GM21825 (cell line): ENCODE results near the gene DNAJB11.
A peak's percentile ranks its signal among the peaks of the same experiment; 100 is the strongest.
"Not testable (repeated sequence)": the region's sequence is repeated elsewhere in the genome, so short reads cannot be mapped to it uniquely, and the experiment has no call there.

Experiments used
- ATAC-seq: cut with Tn5 transposase; IDR thresholded peaks from one replicate; pipeline ENCODE4 v1.9.1; 2021; ENCODE audit warnings: mild to moderate bottlenecking, moderate library complexity; ENCODE audit not compliant: unreplicated experiment

The DNAJB11 gene

GRCh38 chr3:186570096-186570940, at the start of gene DNAJB11:
Gene DNAJB11 (plus strand): TSS chr3:186570720. CDS start chr3:186570898, 178 bp downstream.
- peak; percentile 85 for ATAC-seq

- ATAC-seq, result peak; percentile 64
These were observed 49.3 kb upstream of the DNAJB11 start for GRCh38 chr3:186520957-186521842.

- no peak for ATAC-seq
These were observed 47.5 kb upstream of the DNAJB11 start for GRCh38 chr3:186523022-186523421.

DNA sequence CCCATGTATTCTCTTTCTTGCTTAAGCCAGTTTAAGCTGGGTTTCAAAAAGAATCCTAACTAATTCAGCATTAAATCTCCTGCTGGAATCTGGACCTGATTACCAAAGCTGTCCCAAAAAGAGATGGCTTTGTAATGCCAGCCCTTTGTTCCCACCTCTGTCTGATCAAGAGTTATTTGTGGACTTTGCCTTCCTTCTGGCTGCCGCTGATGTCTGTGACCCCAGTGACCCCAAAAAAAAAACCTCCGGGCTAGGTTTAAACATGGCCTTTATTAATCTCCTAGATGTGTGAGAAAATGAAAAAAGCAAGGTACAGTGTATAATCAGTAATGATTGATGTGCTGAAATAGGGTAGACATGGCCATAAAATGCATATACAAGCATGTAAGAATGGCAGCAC, 47.1 kb upstream of the DNAJB11 start:
- no peak for ATAC-seq

DNA sequence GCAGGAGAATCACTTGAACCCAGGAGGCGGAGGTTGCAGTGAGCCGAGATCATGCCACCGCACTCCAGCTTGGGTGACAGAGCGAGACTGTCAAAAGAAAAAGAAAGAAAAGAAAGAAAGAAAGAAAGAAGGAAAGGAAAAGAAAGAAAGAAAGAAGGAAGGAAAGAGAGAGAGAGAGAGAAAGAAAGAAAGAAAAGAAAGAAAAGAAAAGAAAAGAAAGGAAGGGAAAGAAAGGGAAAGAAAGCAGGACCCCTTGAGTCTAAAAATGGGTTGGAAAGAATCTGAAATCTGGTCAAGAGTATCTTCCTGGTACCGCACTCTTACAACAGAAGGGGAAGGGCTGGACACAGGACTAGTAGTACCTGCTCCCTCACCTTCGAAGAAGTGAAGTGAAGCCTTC, 45.9 kb upstream of the DNAJB11 start:
- no peak for ATAC-seq

DNA sequence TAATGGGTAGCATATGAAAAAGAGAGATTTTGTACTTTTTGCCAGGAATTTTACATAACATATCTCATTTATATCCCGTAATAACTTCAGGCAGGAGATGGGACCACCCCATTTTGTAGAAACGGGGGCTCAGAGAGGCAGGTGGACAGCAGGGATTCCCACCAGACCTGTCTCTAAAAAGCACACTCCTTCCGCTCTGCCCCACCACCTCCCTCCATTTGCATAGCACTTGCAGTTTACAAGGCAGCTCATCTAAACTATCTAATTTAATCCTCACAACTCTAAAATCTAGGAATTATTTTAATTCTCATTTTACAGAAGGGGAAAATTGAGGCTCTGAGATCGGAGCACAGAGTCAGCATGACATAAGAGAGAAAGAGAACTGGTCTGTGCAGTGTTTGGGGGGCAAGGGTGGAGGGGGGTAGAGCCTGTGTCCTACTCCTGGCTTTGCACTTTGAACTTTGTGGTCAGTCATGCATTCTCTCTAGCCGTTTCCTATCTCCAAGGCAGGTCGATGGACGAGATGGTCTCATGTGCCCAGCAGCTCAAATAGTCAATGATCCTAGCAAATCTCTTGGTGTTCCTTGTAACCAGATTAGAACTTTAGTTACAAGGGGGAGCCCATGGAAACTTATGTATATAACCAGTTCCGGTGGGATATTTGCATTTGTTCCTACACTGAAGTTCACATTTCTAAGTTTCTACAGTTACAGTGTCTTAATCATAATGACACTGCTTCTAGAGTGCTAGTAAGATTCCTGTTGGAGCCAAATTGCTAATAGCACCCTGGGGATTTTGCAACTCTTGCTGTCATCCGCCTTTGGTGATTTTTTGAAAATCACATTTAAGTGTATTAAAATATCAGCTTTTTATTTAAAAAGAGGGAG, 44.9 kb upstream of the DNAJB11 start:
- ATAC-seq, result no peak

DNA sequence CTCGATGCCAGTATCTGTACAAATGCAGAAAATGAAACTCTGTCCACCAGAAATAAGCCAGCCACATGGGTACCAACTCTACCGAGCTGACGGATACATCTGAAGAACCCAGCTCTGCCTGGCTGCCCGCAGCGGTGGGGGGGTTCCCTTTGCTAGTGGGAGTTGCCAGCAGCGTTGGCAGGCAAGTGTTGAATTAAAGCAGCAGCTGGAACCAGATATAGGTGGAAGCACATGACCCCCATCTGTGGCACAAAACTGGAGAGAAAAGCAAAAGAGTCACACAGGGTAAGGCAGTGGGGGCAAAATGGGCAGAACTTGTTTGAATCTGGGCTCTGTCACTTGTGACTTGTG, 44.3 kb upstream of the DNAJB11 start:
- no peak for ATAC-seq

- ATAC-seq, result no peak
These were observed 41.1 kb upstream of the DNAJB11 start for GRCh38 chr3:186529201-186529999.

DNA sequence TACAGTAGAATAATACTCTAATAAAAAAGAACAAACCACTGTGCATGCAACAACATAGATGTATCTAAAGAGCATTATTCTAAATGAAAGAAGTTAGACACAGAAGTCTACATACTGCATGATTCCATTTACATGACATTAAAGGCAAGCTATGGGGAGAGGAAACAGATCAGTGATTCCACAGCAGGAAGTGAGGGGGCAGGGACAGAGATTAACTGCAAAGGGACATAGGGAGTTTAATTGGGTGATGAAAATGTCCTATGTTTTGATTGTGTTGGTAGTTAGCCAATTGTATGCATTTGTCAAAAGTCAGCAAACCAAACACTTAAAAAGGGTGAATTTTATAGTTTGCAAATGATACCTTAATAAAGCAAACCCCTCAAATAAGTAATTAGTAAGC, 40.1 kb upstream of the DNAJB11 start:
- ATAC-seq, result no peak

DNA sequence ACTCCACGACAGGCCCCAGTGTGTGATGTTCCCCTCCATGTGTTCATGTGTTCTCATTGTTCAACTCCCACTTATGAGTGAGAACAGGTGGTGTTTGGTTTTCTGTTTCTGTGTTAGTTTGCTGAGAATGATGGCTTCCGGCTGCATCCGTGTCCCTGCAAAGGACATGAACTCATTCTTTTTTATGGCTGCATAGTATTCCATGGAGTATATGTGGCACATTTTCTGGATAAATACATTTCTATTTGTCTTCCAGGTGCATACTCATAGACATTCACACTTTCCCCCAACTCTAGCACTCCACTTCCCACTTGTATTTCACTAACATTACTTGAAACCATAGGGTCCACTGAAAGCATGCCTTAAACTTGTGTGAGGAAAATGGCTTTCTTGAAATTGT, 38.8 kb upstream of the DNAJB11 start:
- not testable (repeated sequence) for ATAC-seq

- ATAC-seq, result peak; percentile 54
These were observed 37.9 kb upstream of the DNAJB11 start for GRCh38 chr3:186532598-186533072.

GRCh38 chr3:186534113-186534669, 36.3 kb upstream of the DNAJB11 start:
- ATAC-seq, result peak; percentile 69

DNA sequence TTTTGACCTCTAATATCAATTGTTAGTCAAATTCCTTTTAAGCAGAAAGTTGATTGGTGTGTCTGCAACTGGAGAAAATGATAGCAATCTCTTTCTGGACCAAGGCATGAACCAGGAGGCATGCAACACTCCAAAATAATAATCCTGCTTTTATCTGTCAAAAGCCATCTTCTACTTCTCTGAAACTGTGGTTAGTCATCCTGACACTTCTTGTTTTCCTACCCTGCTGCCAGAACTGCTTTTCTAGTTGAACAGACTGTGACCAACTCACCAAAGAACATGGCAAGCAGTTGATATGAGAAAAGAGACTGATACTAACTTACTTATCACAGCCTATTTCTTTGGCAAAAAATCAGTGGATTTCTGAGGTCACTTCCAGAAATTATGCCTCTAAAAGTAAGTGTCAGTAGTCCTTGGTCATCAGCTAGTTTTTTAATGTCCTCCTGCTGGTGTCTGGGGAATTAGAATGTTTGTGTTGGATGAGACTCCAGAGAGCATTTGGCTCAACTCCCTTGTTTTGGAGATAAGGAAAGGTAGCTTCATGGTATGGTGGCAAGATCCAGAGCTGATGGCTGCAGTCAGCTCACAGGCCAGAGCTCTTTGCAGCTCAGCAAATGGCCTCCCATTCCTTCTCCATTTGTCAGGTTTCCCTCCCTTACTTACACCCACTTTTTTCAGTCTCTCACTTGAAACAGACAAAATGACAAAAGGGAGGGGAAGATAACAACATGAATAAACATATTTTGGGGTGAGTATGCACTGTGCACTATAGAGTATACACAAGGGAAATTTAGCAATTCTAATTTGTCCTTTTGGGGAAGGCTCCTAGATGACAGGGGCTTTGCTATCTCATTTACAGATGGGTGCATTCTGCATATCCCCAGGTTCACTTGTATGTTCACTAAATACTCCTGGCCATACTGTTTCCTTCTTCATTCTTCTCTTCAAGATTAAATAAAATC, 33.4 kb upstream of the DNAJB11 start:
- no peak for ATAC-seq

DNA sequence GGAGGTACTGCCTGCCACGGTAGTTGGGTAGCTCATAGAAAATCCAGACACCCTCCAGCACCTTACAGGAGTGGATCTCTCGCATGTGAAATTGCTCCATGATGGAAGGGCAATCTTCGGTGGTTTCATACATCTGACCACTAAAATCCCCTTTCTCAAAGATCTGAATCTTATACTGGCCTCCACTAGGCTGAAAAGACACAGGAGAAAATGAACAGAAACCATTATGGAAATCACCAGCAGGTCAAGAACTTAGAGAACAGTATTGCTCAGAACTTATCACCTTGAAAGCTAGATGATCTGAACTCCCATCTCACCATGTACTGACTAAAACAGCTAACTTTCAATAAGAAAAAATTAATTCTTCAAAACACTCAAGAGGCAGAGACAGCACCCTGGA, 31.7 kb upstream of the DNAJB11 start:
- ATAC-seq, result no peak

- ATAC-seq, result peak; percentile 55
These were observed 30.2 kb upstream of the DNAJB11 start for GRCh38 chr3:186540221-186540834.

- no peak for ATAC-seq
These were observed 29.7 kb upstream of the DNAJB11 start for GRCh38 chr3:186540835-186541226.

GRCh38 chr3:186544281-186544680, 26.2 kb upstream of the DNAJB11 start, which contains the start of gene CRYGS:
Gene CRYGS (minus strand): TSS chr3:186544380. CDS start chr3:186544326, 54 bp downstream.
- ATAC-seq, result no peak

DNA sequence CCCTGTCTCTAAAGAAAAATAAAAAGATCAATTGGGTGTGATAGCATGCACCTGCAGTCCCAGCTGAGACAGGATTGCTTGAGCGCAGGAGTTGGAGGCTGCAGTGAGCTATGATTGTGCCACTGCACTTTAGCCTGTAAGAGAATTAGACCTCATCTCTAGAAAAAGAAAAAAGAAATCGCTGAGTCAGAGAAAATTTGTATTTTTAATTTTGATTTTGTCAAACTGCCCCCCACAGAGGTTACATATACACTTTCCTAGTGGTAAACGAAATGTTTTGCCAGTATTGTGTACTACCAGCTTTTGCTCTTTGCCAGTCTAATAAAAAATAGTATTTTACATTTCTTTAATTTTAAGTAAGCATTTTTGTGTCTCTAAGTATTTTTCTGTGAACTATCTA, 21.0 kb upstream of the DNAJB11 start:
- no peak for ATAC-seq
